UCSD-AML1 (cell line): ENCODE measurements around the gene NBPF1.
"Not testable (repeated sequence)": the region's sequence is repeated elsewhere in the genome, so short reads cannot be mapped to it uniquely, and the experiment has no call there.

ENCODE experiments used
- DNase-seq: peaks from one replicate; lab custom pipeline; 2025; ENCODE audit not compliant: unreplicated experiment; lab: John Stamatoyannopoulos, UW

Gene NBPF1

GRCh38 chr1:16642025-16642966, 28.9 kb upstream of the NBPF1 start:
- not testable (repeated sequence) for DNase-seq

GRCh38 chr1:16641159-16641975, 28.0 kb upstream of the NBPF1 start:
- DNase-seq, result not testable (repeated sequence)

GRCh38 chr1:16639091-16640031, 26.0 kb upstream of the NBPF1 start:
- not testable (repeated sequence) for DNase-seq

- not testable (repeated sequence) for DNase-seq
These were observed 24.8 kb upstream of the NBPF1 start for GRCh38 chr1:16637941-16638778.

- DNase-seq, result not testable (repeated sequence)
These were observed 23.3 kb upstream of the NBPF1 start for GRCh38 chr1:16636551-16637195.

- DNase-seq, result not testable (repeated sequence)
These were observed 22.6 kb upstream of the NBPF1 start for GRCh38 chr1:16635959-16636358.

GRCh38 chr1:16633540-16634282, 20.3 kb upstream of the NBPF1 start:
- not testable (repeated sequence) for DNase-seq

- DNase-seq, result not testable (repeated sequence)
These were observed 18.9 kb upstream of the NBPF1 start for GRCh38 chr1:16632044-16632850.

- DNase-seq, result no peak
These were observed 18.1 kb upstream of the NBPF1 start for GRCh38 chr1:16631248-16632043.

GRCh38 chr1:16630661-16631247, 17.4 kb upstream of the NBPF1 start:
- no peak for DNase-seq

GRCh38 chr1:16629916-16630530, 16.7 kb upstream of the NBPF1 start:
- not testable (repeated sequence) for DNase-seq

- DNase-seq, result no peak
These were observed 15.2 kb upstream of the NBPF1 start for GRCh38 chr1:16628361-16629111.

GRCh38 chr1:16626409-16626983, 13.1 kb upstream of the NBPF1 start:
- DNase-seq, result not testable (repeated sequence)

GRCh38 chr1:16625497-16626408, 12.4 kb upstream of the NBPF1 start:
- no peak for DNase-seq
